ENCODE measurements around the gene CAPN5.

GRCh38 chr11:77131560-77131959, 64.8 kb downstream of the CAPN5 start:
- TF ChIP-seq, protein P1, sequence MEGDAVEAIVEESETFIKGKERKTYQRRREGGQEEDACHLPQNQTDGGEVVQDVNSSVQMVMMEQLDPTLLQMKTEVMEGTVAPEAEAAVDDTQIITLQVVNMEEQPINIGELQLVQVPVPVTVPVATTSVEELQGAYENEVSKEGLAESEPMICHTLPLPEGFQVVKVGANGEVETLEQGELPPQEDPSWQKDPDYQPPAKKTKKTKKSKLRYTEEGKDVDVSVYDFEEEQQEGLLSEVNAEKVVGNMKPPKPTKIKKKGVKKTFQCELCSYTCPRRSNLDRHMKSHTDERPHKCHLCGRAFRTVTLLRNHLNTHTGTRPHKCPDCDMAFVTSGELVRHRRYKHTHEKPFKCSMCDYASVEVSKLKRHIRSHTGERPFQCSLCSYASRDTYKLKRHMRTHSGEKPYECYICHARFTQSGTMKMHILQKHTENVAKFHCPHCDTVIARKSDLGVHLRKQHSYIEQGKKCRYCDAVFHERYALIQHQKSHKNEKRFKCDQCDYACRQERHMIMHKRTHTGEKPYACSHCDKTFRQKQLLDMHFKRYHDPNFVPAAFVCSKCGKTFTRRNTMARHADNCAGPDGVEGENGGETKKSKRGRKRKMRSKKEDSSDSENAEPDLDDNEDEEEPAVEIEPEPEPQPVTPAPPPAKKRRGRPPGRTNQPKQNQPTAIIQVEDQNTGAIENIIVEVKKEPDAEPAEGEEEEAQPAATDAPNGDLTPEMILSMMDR (IDR thresholded peaks at IDR 0.05) = no peak
- TF ChIP-seq POLR2AphosphoS5 (IDR thresholded peaks at IDR 0.05; ENCODE audit: low read depth, low read length) = no peak
- no peak for TF ChIP-seq TCF7L2 (IDR thresholded peaks at IDR 0.05; ENCODE audit: low read depth, low read length)
- no peak for TF ChIP-seq REST (IDR thresholded peaks at IDR 0.05; ENCODE audit: insufficient read depth in 1 of 2, low read depth in 2 of 2, low read length in 1 of 2)
- TF ChIP-seq SIN3A (IDR thresholded peaks at IDR 0.05; ENCODE audit: borderline replicate concordance, insufficient read depth, low read depth, low read length) = no peak
